NCI-H2227 treated with DMSO at 0.1 percent for 48 hours (cell line): ENCODE data around the gene LIM2.
A peak's percentile ranks its signal among the peaks of the same experiment; 100 is the strongest.

Experiments used
- DNase-seq: peaks from one replicate; lab custom pipeline; 2025; lab: John Stamatoyannopoulos, UW

LIM2 gene

GRCh38 chr19:51339687-51340656 is 47.8 kb downstream of the LIM2 start:
- peak; percentile 88 for DNase-seq

- DNase-seq, result no peak
Measured at GRCh38 chr19:51339313-51339686, 48.5 kb downstream of the LIM2 start.

GRCh38 chr19:51338563-51339312 is 49.0 kb downstream of the LIM2 start:
- peak; percentile 70 for DNase-seq

- no peak for DNase-seq
Measured at GRCh38 chr19:51337861-51338562, 49.8 kb downstream of the LIM2 start.

GRCh38 chr19:51337141-51337860 is 50.5 kb downstream of the LIM2 start:
- no peak for DNase-seq

GRCh38 chr19:51333836-51334460 is 53.8 kb downstream of the LIM2 start:
- DNase-seq, result no peak

GRCh38 chr19:51331716-51332115 is 56.1 kb downstream of the LIM2 start:
- no peak for DNase-seq

GRCh38 chr19:51331193-51331592 is 56.6 kb downstream of the LIM2 start:
- no peak for DNase-seq

- no peak for DNase-seq
Measured at GRCh38 chr19:51330366-51330765, 57.4 kb downstream of the LIM2 start.
